ENCODE data around the gene ADAM19.
A peak's percentile ranks its signal among the peaks of the same experiment; 100 is the strongest.

The ADAM19 gene

GRCh38 chr5:157541447-157542118, 34.0 kb downstream of the ADAM19 start:
- DNase-seq, result no peak

GRCh38 chr5:157540707-157541446, 34.7 kb downstream of the ADAM19 start:
- peak; percentile 20 for DNase-seq

GRCh38 chr5:157540124-157540523, 35.5 kb downstream of the ADAM19 start:
- DNase-seq, result no peak

- DNase-seq, result no peak
Measured at GRCh38 chr5:157539503-157540022, 36.0 kb downstream of the ADAM19 start.

GRCh38 chr5:157538311-157538710, 37.3 kb downstream of the ADAM19 start:
- DNase-seq, result no peak

DNA sequence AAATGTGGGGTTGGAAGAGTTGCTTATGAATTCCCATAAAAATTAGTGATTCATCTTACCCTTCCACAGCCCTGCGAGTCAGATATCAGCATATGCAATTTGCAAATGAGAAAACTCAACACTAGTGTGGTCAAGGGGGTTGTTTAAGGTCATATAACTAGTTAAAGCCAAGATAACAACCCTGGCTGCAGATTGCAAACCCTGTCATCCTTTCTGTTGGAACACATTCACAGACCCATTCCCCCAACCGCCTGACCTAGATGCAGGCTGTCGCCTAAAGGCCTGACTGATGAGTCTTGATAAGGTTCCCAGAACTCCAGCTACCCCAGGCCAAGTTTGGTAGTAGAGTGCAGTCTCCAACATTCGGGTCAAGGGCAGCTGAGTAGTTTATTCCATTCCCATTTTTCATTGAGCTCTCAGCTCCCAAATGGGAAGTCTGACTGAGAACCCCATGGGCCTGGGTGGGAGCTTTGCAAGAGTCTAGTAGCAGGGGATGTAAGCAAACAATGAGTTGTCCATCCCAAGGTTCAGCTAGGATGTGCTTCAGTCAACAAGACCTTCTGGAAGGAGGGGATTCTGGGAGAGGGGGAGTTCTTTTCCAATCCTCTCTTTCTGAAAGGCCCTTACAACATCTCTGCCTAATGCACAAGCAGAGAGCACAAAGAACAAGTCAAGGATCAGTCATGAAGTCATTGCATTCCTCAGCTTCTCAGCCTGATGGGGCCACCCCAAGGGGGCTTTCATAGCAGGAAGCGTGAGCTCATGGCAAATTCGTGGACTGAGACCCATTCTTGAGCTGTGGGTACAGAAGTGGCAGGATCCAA, 40.3 kb downstream of the ADAM19 start:
- DNase-seq, result no peak

- no peak for DNase-seq
Measured at GRCh38 chr5:157533011-157533481, 42.5 kb downstream of the ADAM19 start.

DNA sequence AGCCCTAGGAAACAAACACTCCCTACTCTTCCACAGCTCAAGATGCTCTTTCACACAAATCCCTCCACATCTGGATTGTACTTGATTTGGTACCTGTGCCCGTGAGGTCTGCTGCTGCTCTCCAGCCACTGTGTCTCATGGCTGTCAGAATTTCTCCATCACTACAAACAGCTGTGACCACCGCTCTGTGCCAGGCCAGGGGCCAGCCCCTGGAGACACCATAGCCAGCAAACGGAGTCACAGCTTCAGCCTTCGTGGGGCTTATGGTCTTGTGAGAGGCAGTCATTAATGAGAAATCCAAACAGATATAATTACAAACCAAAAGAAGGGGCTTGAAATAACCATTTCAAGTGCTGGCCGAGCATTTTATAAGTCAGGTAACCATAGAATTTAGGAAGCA, 43.6 kb downstream of the ADAM19 start:
- DNase-seq, result no peak

DNA sequence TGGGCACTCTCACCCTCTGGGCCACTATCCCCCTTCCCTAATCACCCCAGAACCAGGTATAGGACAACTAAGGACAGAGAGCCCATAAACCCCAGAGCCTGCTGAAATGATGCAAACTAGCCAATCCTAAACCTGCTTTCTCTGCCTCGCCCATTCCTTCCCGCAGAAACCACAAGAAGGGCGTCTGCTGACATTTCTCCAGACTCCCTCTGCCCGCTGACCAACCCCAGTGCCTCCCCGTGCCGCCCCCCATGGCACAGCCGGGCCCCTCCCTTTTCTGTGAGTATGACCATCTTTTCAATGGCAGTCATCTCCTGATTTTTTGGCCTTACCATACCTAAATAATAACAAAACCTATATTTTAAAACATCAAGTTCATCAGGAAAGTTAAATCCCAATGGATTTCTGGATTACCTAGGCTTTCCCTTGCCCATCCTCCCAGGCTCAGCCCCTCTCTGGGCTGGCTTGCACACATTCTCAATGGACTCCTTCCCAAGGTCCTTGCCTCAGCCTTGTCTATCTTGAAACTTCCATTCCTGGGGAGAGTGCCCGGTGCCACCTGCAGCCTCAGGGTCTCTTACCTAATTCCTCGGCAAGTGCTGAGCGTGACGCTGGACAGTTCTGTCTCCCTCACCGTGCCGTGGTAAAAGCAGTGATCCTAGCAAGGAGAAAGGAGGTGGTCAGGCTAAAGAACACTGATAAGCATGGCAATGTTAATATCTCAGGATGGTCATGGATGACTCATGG, 45.2 kb downstream of the ADAM19 start:
- DNase-seq, result no peak

DNA sequence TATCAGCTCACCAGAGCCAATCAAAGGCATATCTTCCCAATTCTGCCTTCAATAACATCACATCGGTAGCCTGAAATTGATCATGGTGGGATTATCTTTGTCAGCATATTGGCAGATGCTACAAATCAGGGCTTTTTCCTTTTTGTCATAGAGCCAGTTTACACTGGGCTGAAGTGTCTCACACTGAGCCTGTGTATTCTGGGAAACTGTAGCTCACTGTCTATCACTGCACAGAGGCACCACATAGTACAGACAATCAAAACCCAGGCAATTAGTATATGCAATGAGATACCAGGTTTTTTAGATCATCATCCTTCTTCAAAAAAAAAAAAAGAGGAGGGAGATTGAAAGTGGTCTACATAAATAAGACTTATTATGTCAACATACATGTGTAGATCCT, 46.6 kb downstream of the ADAM19 start:
- DNase-seq, result no peak

- DNase-seq, result no peak
Measured at GRCh38 chr5:157528036-157528632, 47.4 kb downstream of the ADAM19 start.

DNA sequence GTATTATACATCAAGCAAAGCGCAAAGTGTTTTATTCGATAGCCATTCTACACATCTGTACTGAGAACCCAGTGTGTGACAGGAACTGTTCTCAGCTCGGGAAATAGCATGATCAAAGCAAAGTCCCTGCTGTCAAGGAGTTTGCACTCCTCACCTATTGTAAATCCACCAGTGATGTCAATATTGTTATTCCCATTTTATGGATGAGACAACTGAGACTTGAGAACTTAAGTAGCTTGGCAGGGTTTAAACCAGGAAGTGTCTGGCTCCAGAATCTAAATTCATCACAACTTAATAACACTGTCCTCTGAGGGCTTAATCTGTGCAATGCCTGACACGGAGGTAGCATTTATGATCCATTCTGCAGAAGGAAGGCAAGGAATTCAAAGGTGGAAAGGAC, 50.7 kb downstream of the ADAM19 start:
- DNase-seq, result no peak

DNA sequence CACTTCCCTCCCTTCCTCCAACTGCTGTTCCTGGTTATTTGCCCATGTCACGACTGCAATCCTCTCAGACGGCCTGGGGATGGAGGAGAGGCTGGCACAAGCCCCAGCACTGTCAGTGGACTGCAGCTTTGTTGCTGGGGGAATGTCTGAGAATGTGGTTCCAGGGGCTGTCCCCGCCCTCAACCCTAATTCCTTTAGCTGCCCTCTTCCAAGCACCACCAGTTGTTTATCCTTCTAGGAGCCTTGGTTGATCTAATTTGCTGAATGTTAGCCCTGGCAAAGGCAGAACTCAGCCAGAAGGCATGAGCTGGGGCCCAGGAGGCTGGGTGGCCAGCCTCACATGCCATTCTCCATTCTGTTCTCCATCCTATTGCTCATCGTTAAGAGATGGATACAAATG, 51.6 kb downstream of the ADAM19 start:
- no peak for DNase-seq

DNA sequence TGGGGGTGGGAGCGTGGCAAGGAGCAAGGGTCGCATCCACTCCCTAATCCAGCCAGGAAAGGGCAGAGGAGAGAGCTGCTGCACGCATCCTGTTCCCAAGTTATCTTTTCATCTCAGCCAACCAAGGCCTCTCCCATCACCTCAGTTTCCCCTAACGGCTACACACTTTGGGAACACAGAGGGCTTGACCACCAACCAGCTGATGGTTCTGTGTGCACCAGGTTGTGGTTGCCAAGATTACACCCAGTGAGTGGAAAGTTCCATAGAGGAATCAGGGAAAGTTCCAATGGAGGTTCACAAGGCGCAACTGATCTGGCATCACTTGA, 53.9 kb downstream of the ADAM19 start:
- no peak for DNase-seq

DNA sequence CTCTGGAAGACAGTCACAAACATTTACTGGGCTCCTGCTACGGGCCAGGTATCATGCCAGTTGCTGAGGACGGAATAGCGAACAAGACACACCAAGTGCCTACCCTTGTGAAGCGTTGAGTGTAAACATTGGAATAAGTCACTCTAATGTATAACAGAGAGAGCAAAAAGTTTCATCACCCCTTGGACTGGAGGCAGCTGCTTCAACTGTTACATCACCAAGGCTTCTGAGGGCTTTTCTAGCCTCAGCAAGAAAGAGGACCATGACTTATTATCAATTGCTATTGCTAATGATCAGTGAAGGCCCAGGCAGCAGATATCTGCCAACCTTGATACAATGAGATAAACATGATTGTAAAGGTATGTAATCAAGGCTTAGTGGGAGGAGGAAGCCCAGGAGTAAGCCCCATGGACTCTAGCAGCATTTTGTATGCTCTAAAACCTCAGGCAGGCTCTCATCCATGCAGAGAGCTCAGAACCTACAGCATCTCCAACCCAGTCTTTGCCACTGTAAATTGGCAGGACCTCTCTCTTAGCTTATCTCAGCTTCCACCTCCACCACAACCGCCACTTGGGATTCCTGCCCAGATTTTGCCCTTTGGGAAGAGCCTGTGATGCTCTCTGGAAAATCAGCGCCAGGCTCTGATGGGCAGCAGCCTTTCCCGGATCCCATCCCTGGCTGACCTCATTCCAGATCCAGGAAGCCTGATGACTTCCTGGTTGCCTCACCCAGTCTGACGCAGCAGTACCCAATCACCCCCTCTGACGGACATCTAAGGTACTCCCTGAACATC, 54.5 kb downstream of the ADAM19 start:
- no peak for DNase-seq

DNA sequence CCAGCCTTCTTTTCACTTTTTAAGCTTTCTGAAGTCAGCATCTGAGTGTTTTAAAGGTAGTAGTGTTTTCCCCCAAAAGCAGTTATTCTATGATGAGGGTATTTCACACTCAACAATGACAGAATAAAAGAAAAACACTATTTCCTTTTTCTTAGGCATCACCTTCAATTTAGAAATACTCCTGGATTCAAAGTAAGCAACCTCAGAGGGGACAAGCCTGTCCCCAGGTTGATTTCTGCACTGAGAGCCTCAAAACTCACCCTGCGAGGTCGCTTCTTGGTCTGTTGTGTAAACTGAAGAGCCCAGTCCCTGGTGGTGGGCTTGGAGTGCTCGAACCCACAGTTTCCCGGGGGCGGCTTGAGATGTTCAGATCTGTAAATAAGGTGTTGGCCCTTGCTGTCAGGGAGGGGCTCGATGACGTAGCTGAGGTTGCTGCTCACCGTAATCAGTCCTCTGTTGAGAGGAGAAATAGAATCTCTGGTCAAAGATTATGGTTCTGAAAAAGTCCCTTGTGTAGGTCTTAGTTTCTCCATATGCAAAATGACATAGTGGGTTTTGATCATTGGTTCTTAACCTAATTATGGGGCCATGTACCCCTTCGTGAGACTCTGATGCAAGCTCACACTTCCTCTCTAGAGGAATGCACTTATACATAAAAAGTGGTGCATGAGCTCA, 55.9 kb downstream of the ADAM19 start:
- DNase-seq, result no peak

GRCh38 chr5:157518963-157519362, 56.6 kb downstream of the ADAM19 start:
- DNase-seq, result no peak

DNA sequence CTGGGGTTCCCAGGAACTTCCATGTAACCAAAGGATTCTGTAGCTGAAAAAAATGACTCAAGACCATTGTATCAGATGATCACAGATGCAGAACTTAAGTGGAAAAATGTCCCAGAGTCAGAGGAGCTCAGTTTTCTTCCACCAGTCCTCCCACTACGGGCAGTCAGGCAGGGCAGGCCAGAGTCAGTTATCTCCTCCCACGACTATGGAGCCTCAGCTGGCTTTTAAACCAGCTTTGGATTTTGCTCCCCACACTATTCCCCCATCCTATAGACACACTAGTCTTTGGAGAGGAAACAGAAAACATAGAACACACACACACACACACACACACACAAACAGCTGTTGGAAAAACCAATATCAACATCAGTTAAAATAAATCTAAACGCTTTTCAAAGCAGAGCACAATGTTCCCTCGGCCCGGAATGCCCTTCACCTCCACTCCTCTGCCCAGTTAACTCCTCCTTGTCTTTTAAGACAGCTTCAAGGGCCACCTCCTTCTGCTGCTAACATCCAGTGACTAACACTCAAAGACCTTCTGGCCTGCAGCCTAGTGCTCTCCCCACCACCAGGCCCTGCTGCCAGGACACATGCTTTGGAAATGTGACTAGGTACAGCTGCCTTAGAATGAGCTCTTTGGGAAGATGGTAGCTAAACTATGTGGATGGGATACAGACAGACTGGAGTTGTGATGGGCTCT, 58.8 kb downstream of the ADAM19 start:
- no peak for DNase-seq

DNA sequence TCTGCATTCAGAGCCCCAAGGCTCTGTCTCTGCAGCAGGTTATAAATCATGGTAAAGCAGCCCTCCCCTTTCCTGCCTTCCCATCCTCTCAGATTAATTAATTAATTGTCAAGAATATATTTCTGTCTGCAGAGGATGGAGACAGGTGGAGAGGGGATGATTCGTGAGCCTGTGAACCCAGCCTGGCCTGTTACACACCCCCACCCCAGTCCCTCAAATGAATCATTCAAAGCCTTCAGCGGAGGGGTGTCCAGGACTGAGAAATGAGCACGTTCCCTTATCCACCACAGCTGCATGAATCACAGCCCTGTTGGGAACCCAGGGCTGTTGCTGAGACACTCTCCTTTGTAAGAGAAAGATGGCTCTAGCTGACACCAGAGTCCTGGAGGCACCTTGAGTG, 59.6 kb downstream of the ADAM19 start:
- DNase-seq, result no peak

DNA sequence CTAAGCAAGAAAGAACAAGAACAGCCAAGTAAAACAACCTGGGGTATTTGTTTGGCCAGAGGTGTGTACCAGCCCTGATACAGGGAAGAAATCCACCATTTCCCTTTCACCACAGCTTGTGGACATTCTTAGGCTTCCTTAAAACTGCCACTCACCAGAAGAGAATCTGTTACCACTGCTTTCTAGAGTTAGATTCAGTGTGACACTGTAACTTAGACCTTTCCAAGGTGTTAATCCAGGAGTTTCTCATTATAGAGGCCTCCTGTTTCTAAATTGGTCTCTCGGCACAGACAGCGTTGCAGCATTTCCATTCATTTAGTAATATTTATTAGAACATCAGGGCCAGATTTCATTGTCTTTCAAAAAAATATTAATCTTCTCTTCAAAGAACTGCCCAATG, 60.6 kb downstream of the ADAM19 start:
- DNase-seq, result no peak

All from activated naive CD4-positive, alpha-beta T cell treated with anti-CD3 and anti-CD28 coated beads, Interleukin-2, amount 50 U/mL, for 16 hours (primary cell).